HEK293 (cell line): ENCODE data around the gene TRPM5.

Experiments used
- ATF2 ChIP-seq: fragments of 450-650 bp; formaldehyde crosslinking; IDR thresholded peaks from 2 replicates; pipeline ENCODE4 v1.5.1; 2016; ENCODE audit warnings: missing biosample characterization, missing genetic modification characterization, low read depth
- CTCF ChIP-seq: fragments of 450-650 bp; formaldehyde crosslinking; IDR thresholded peaks from 2 replicates; pipeline ENCODE4 v1.5.1; 2016; ENCODE audit warnings: missing biosample characterization, missing genetic modification characterization
- HOXA7 ChIP-seq: sonication (generic); formaldehyde crosslinking; IDR thresholded peaks from 2 replicates; pipeline ENCODE4 v1.8.1; 2022; ENCODE audit warnings: missing genetic modification reagents, borderline replicate concordance
- PRDM10 ChIP-seq: fragments of 450-650 bp; formaldehyde crosslinking; IDR thresholded peaks from 2 replicates; pipeline ENCODE4 v1.5.1; 2016; ENCODE audit warnings: missing biosample characterization, missing genetic modification characterization
- REST ChIP-seq: fragments of 450-650 bp; formaldehyde crosslinking; IDR thresholded peaks from 2 replicates; pipeline ENCODE4 v1.5.1; 2016; ENCODE audit warnings: missing biosample characterization, missing genetic modification characterization
- TCF7L2 ChIP-seq: IDR thresholded peaks from 2 replicates; pipeline ENCODE4 v1.6.1; 2011; ENCODE audit warnings: low read depth, mild to moderate bottlenecking, inconsistent platforms, low read length, moderate library complexity, borderline replicate concordance
- ZBTB11 ChIP-seq: fragments of 450-650 bp; formaldehyde crosslinking; conservative IDR thresholded peaks from 2 replicates; pipeline ENCODE4 v1.5.1; 2016; ENCODE audit warnings: low read depth, missing biosample characterization, missing genetic modification characterization
- ZNF211 ChIP-seq: fragments of 450-650 bp; formaldehyde crosslinking; IDR thresholded peaks from 2 replicates; pipeline ENCODE4 v1.5.1; 2016; ENCODE audit warnings: low read depth, missing biosample characterization, missing genetic modification characterization
- ZNF266 ChIP-seq: fragments of 450-650 bp; formaldehyde crosslinking; IDR thresholded peaks from 2 replicates; pipeline ENCODE4 v1.5.1; 2016; ENCODE audit warnings: missing biosample characterization, missing genetic modification characterization, low read depth
- ZNF311 ChIP-seq: fragments of 450-650 bp; formaldehyde crosslinking; IDR thresholded peaks from 2 replicates; pipeline ENCODE4 v1.5.1; 2017; ENCODE audit warnings: missing biosample characterization, missing genetic modification characterization, borderline replicate concordance
- ZNF704 ChIP-seq: fragments of 450-650 bp; formaldehyde crosslinking; IDR thresholded peaks from 2 replicates; pipeline ENCODE4 v1.5.1; 2016; ENCODE audit warnings: missing biosample characterization, missing genetic modification characterization
- ZNF768 ChIP-seq: fragments of 450-650 bp; formaldehyde crosslinking; IDR thresholded peaks from 2 replicates; pipeline ENCODE4 v1.5.1; 2018; ENCODE audit warnings: missing biosample characterization, mild to moderate bottlenecking, missing genetic modification characterization
- ZNF776 ChIP-seq: fragments of 450-650 bp; formaldehyde crosslinking; IDR thresholded peaks from 2 replicates; pipeline ENCODE4 v1.5.0; 2017; ENCODE audit warnings: missing biosample characterization, missing genetic modification characterization, borderline replicate concordance

GRCh38 chr11:2415171-2415570 is 29.1 kb downstream of the TRPM5 start:
- TF ChIP-seq CTCF (tag by site-specific recombination): no peak
- no peak for TF ChIP-seq ZNF704 (tag by site-specific recombination)
- TF ChIP-seq REST (tag by site-specific recombination): no peak
- TF ChIP-seq ZNF311 (tag by site-specific recombination): no peak
- no peak for TF ChIP-seq ZNF768 (tag by site-specific recombination)
- TF ChIP-seq ZNF211 (tag by site-specific recombination): no peak
- TF ChIP-seq TCF7L2: no peak
- no peak for TF ChIP-seq ATF2
- no peak for TF ChIP-seq PRDM10 (tag by site-specific recombination)
- no peak for TF ChIP-seq ZBTB11 (tag by site-specific recombination)
- TF ChIP-seq HOXA7 (CRISPR knock-in tag): no peak
- TF ChIP-seq ZNF776 (tag by site-specific recombination): no peak
- TF ChIP-seq ZNF266 (tag by site-specific recombination): no peak
